H9 (cell line): Measurements from ENCODE around the gene TCF4. TPM values are rescaled to one million over a fixed set of nuclear protein-coding genes. Genes with fewer than 3 reads are reported as not detected.

Source experiments
- DNase-seq: peaks from one replicate; pipeline ENCODE4 v3.0.0-alpha.2; 2017
- H2AFZ ChIP-seq: one replicate; pipeline ENCODE4 v1.6.1; 2013; ENCODE audit warnings: mild to moderate bottlenecking, low read length, control low read depth, moderate library complexity
- H2AK5ac ChIP-seq: 2 replicates; pipeline ENCODE4 v1.6.1; 2013; ENCODE audit warnings: low read length, control low read depth, mixed read lengths; ENCODE audit not compliant: insufficient read length
- H2BK120ac ChIP-seq: one replicate; pipeline ENCODE4 v1.6.1; 2013; ENCODE audit warnings: low read depth, mild to moderate bottlenecking, low read length, control low read depth, inconsistent platforms; ENCODE audit not compliant: poor library complexity, severe bottlenecking
- H2BK12ac ChIP-seq: 2 replicates; pipeline ENCODE4 v1.6.1; 2013; ENCODE audit warnings: low read length, control low read depth, mixed read lengths, low read depth; ENCODE audit not compliant: insufficient read length
- H2BK15ac ChIP-seq: 2 replicates; pipeline ENCODE4 v1.6.1; 2013; ENCODE audit warnings: low read depth, low read length, control low read depth
- H2BK20ac ChIP-seq: one replicate; pipeline ENCODE4 v1.6.1; 2013; ENCODE audit warnings: low read depth, mild to moderate bottlenecking, low read length, control low read depth, inconsistent platforms; ENCODE audit not compliant: poor library complexity, severe bottlenecking
- H2BK5ac ChIP-seq: 2 replicates; pipeline ENCODE4 v1.6.1; 2013; ENCODE audit warnings: low read length, control low read depth, mixed read lengths; ENCODE audit not compliant: insufficient read length
- H3K14ac ChIP-seq: 2 replicates; pipeline ENCODE4 v1.6.1; 2013; ENCODE audit warnings: low read length, control low read depth; ENCODE audit not compliant: insufficient read depth
- H3K18ac ChIP-seq: 2 replicates; pipeline ENCODE4 v1.6.1; 2013; ENCODE audit warnings: low read depth, mild to moderate bottlenecking, mixed read lengths, low read length, control low read depth; ENCODE audit not compliant: insufficient read length
- H3K23ac ChIP-seq: 2 replicates; pipeline ENCODE4 v1.6.1; 2013; ENCODE audit warnings: low read length, control low read depth, mixed read lengths, low read depth; ENCODE audit not compliant: insufficient read length
- H3K23me2 ChIP-seq: 2 replicates; pipeline ENCODE4 v1.6.1; 2013; ENCODE audit warnings: low read depth, mild to moderate bottlenecking, mixed read lengths, low read length, control low read depth; ENCODE audit not compliant: insufficient read length, poor library complexity, severe bottlenecking
- H3K27ac ChIP-seq: 2 replicates; pipeline ENCODE4 v1.5.1; 2013; ENCODE audit warnings: low read length, control low read depth, mixed read lengths, low read depth; ENCODE audit not compliant: insufficient read length
- H3K27me3 ChIP-seq: 2 replicates; pipeline ENCODE4 v1.6.1; 2013; ENCODE audit warnings: low read length, control low read depth, inconsistent platforms; ENCODE audit not compliant: insufficient read depth
- H3K4ac ChIP-seq: 2 replicates; pipeline ENCODE4 v1.6.1; 2013; ENCODE audit warnings: low read depth, mild to moderate bottlenecking, control low read depth, inconsistent platforms, low read length, moderate library complexity
- H3K4me1 ChIP-seq: 2 replicates; pipeline ENCODE4 v1.6.1; 2013; ENCODE audit warnings: low read length, control low read depth, inconsistent platforms; ENCODE audit not compliant: insufficient read depth
- H3K4me2 ChIP-seq: 2 replicates; pipeline ENCODE4 v1.6.1; 2013; ENCODE audit warnings: low read length, control low read depth, mixed read lengths; ENCODE audit not compliant: insufficient read length, insufficient read depth
- H3K56ac ChIP-seq: 2 replicates; pipeline ENCODE4 v1.6.1; 2013; ENCODE audit warnings: low read depth, mild to moderate bottlenecking, mixed read lengths, low read length, control low read depth; ENCODE audit not compliant: insufficient read length
- H3K79me1 ChIP-seq: 2 replicates; pipeline ENCODE4 v1.6.1; 2013; ENCODE audit warnings: low read depth, mild to moderate bottlenecking, moderate library complexity, low read length, control low read depth, inconsistent platforms; ENCODE audit not compliant: insufficient read depth, poor library complexity, severe bottlenecking
- H3K79me2 ChIP-seq: 2 replicates; pipeline ENCODE4 v1.6.1; 2013; ENCODE audit warnings: low read length, control low read depth, inconsistent platforms; ENCODE audit not compliant: insufficient read depth
- H3K9ac ChIP-seq: 2 replicates; pipeline ENCODE4 v1.6.1; 2013; ENCODE audit warnings: low read length, control low read depth, mixed read lengths; ENCODE audit not compliant: insufficient read length; ENCODE audit errors: extremely low read depth
- H3K9me3 ChIP-seq: one replicate; pipeline ENCODE4 v1.6.1; 2013; ENCODE audit warnings: low read depth, low read length, inconsistent platforms; ENCODE audit not compliant: control insufficient read depth
- H3T11ph ChIP-seq: one replicate; pipeline ENCODE4 v1.6.1; 2013; ENCODE audit warnings: mild to moderate bottlenecking, low read length, control low read depth, inconsistent platforms
- H4K20me1 ChIP-seq: one replicate; pipeline ENCODE4 v1.6.1; 2013; ENCODE audit not compliant: control insufficient read depth, insufficient read length, insufficient read depth
- H4K5ac ChIP-seq: 2 replicates; pipeline ENCODE4 v1.6.1; 2013; ENCODE audit warnings: low read depth, mild to moderate bottlenecking, mixed read lengths, low read length, control low read depth; ENCODE audit not compliant: insufficient read length
- H4K8ac ChIP-seq: replicated peaks from 2 replicates; pipeline ENCODE4 v1.6.1; 2013; ENCODE audit warnings: low read length, control low read depth, mixed read lengths, low read depth; ENCODE audit not compliant: insufficient read length
- H4K91ac ChIP-seq: 2 replicates; pipeline ENCODE4 v1.6.1; 2013; ENCODE audit warnings: low read depth, mild to moderate bottlenecking, moderate library complexity, mixed read lengths, low read length, control low read depth; ENCODE audit not compliant: insufficient read length
- H3K27ac Mint-ChIP-seq, 3 experiments: 2 replicates in 2 of 3; 3 replicates in 1 of 3; pipeline ENCODE4 v1.8.0; 2020 to 2021; ENCODE audit warnings: mixed read lengths in 3 of 3, mild to moderate bottlenecking in 1 of 3, moderate library complexity in 1 of 3
- H3K27me3 Mint-ChIP-seq: 2 replicates; pipeline ENCODE4 v1.8.0; 2021; ENCODE audit warnings: low read depth, mild to moderate bottlenecking, moderate library complexity, mixed read lengths
- H3K36me3 Mint-ChIP-seq, 3 experiments: 2 replicates in 2 of 3; 3 replicates in 1 of 3; pipeline ENCODE4 v1.8.0; 2020 to 2021; ENCODE audit warnings: low read depth in 3 of 3, mixed read lengths in 3 of 3; ENCODE audit not compliant: insufficient read depth in 1 of 3
- H3K4me1 Mint-ChIP-seq, 2 experiments: 2 replicates each; pipeline ENCODE4 v1.8.0; 2020; ENCODE audit warnings: mixed read lengths in 2 of 2
- H3K4me3 Mint-ChIP-seq, 2 experiments: 2 replicates in 1 of 2; 3 replicates in 1 of 2; pipeline ENCODE4 v1.8.0; 2020 to 2021; ENCODE audit warnings: mild to moderate bottlenecking in 2 of 2, mixed read lengths in 2 of 2, moderate library complexity in 1 of 2
- H3K9me3 Mint-ChIP-seq, 2 experiments: 2 replicates in 1 of 2; 3 replicates in 1 of 2; pipeline ENCODE4 v1.8.0; 2020; ENCODE audit warnings: mild to moderate bottlenecking in 2 of 2, mixed read lengths in 2 of 2, moderate library complexity in 1 of 2
- WGBS: extraction: QIAGEN DNeasy Blood & Tissue Kit; methylation state at CpG from one replicate; pipeline ENCODE4 v1.1.7; 2013; ENCODE audit warnings: missing lambda C conversion rate, low lambda C conversion rate, mixed read lengths; ENCODE audit not compliant: insufficient read length; ENCODE audit errors: extremely low coverage; 5-methylcytosine and 5-hydroxymethylcytosine counted together
- total RNA-seq: library from RNA; stranded (reverse); gene quantifications from 2 replicates; pipeline ENCODE4 v1.2.1, GENCODE V29; 2021
- TF ChIP-seq, protein P1 (sequence below): fragments of 200-600 bp; sonication (generic); conservative IDR thresholded peaks from 3 replicates; pipeline ENCODE4 v1.8.0; 2021; ENCODE audit warnings: antibody characterized with exemption, mild to moderate bottlenecking

The TCF4 gene
- total RNA-seq, 1 experiment from 2014 or later: 99.4 TPM

DNA sequence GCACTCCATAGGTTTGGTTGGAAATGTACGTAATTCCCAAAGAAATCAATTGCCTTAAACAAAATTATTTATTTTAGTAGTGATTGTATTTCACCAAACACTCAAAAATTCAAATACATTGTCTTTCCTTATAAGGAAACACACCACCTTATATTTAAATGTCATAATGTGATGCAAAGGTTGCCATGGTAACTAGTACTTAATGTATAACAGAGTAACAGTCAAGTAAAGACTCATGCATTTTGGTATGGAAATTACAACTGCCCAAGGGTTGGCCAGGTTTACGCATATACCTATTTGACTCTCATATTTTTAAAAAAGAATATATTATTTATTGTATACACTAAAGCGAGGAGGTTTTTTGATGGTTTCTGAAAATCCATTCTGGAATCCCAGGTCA, 231.2 kb downstream of the TCF4 start:
- Histone ChIP-seq H3K23ac (no peak overlapping the region), H3K4me2 (no peak overlapping the region), H3K14ac (no peak overlapping the region), H2BK15ac (no peak overlapping the region), H4K8ac (no peak overlapping the region), H3K27me3 (no peaks in the 10 kb centered on the region), H2BK5ac (no peak overlapping the region), H4K20me1 (no peaks in the 10 kb centered on the region), H2AFZ (no peak overlapping the region), H3K79me2 (0 out of 2 replicates have a peak, but pooled peaks cover 2% of the 10 kb centered on the region), H3K79me1 (peaks cover 3% of the 10 kb centered on the region), H3K9ac (no peak overlapping the region), H3K27ac (no peak overlapping the region), H4K5ac (no peak overlapping the region), H2BK12ac (no peak overlapping the region), H3K18ac (no peak overlapping the region), H3K4ac (no peak overlapping the region), H3K56ac (no peak overlapping the region), H2BK120ac (no peak overlapping the region), H3K9me3 (no peaks in the 10 kb centered on the region), H3K23me2 (no peaks in the 10 kb centered on the region), H2BK20ac (no peak overlapping the region), H2AK5ac (no peak overlapping the region), H4K91ac (no peak overlapping the region), H3K4me1 (peaks cover 8% of the 10 kb centered on the region), H3T11ph (no peak overlapping the region)
- TF ChIP-seq, protein P1, sequence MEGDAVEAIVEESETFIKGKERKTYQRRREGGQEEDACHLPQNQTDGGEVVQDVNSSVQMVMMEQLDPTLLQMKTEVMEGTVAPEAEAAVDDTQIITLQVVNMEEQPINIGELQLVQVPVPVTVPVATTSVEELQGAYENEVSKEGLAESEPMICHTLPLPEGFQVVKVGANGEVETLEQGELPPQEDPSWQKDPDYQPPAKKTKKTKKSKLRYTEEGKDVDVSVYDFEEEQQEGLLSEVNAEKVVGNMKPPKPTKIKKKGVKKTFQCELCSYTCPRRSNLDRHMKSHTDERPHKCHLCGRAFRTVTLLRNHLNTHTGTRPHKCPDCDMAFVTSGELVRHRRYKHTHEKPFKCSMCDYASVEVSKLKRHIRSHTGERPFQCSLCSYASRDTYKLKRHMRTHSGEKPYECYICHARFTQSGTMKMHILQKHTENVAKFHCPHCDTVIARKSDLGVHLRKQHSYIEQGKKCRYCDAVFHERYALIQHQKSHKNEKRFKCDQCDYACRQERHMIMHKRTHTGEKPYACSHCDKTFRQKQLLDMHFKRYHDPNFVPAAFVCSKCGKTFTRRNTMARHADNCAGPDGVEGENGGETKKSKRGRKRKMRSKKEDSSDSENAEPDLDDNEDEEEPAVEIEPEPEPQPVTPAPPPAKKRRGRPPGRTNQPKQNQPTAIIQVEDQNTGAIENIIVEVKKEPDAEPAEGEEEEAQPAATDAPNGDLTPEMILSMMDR: no peak
- no CpG with 5 or more reads among the region's 3 CpGs for WGBS
- Mint-ChIP-seq H3K4me3 (no peak overlapping the region), H3K36me3 (peaks cover 0 to 6% (median 3%) of the 10 kb centered on the region in 3 experiments; a peak in 3 of 7 replicates), H3K9me3 (no peaks in the 10 kb centered on the region), H3K27me3 (no peaks in the 10 kb centered on the region), H3K4me1 (peaks cover 52 to 67% of the 10 kb centered on the region in 2 experiments), H3K27ac (no peak overlapping the region)
- no peak for DNase-seq
